T-cell (primary cell): Measurements from ENCODE around the gene GAS5. TPM values are rescaled to one million over a fixed set of nuclear protein-coding genes. Genes with fewer than 3 reads are reported as not detected.

ENCODE experiments used
- ATAC-seq, 4 experiments: fragments of 200-7000 bp in 3 of 4; fragments of 150-1000 bp in 1 of 4; cut with Tn5 transposase; replicated peaks in 1 of 4; 1 replicate in 3 of 4; 2 replicates in 1 of 4; pipeline ENCODE4 v1.10.0; 2021; ENCODE audit warnings: moderate library complexity in 3 of 4, mild to moderate bottlenecking in 2 of 4, moderate number of reproducible peaks in 1 of 4
- CTCF ChIA-PET, 2 donors: fragments of 300-600 bp; sonication (Branson Sonifier 250); formaldehyde crosslinking; loops; one replicate each; lab custom pipeline; 2022; ENCODE audit warnings: antibody characterized with exemption in 2 of 2; lab: Charles Lee
- POLR2A ChIA-PET, 2 donors: fragments of 300-600 bp; sonication (Branson Sonifier 250); formaldehyde crosslinking; loops; one replicate each; lab custom pipeline; 2022; ENCODE audit warnings: antibody characterized with exemption in 2 of 2; lab: Charles Lee
- DNase-seq, 35 experiments: peaks; one replicate each; pipeline versions ENCODE4 v3.0.0 to v3.0.0-alpha.2; 2013 to 2023
- H3K27ac ChIP-seq: one replicate; pipeline ENCODE4 v1.5.1; 2013; ENCODE audit warnings: low read length
- H3K27me3 ChIP-seq, 2 experiments: replicated peaks in 1 of 2; 1 replicate in 1 of 2; 2 replicates in 1 of 2; pipeline versions ENCODE4 v1.6.1 to v1.7.0; 2013; ENCODE audit warnings: low read length in 1 of 2, mixed read lengths in 1 of 2; ENCODE audit not compliant: control insufficient read depth in 2 of 2, insufficient read depth in 2 of 2; ENCODE audit errors: extremely low read depth in 1 of 2
- H3K36me3 ChIP-seq, 2 donors: 1 replicate in 1 of 2; 2 replicates in 1 of 2; pipeline versions ENCODE4 v1.6.1 to v1.7.0; 2013; ENCODE audit warnings: low read length in 1 of 2; ENCODE audit not compliant: control insufficient read depth in 2 of 2, insufficient read depth in 1 of 2; ENCODE audit errors: extremely low read depth in 1 of 2
- H3K4me1 ChIP-seq, 2 experiments: 1 replicate in 1 of 2; 2 replicates in 1 of 2; pipeline versions ENCODE4 v1.6.1 to v1.7.0; 2013; ENCODE audit warnings: low read length in 2 of 2, mixed read lengths in 1 of 2; ENCODE audit not compliant: insufficient read depth in 2 of 2, control insufficient read depth in 1 of 2; ENCODE audit errors: extremely low read depth in 1 of 2
- H3K4me3 ChIP-seq, 2 donors: 1 replicate in 1 of 2; 2 replicates in 1 of 2; pipeline versions ENCODE4 v1.5.1 to v1.7.0; 2013; ENCODE audit warnings: mild to moderate bottlenecking in 2 of 2, low read length in 1 of 2, moderate library complexity in 1 of 2; ENCODE audit not compliant: control insufficient read depth in 1 of 2; ENCODE audit errors: extremely low read depth in 1 of 2
- H3K9me3 ChIP-seq: 2 replicates; pipeline ENCODE4 v1.7.0; 2013
- H3K27ac Mint-ChIP-seq, 2 donors: one replicate each; pipeline ENCODE4 v1.8.0; 2020 to 2021; ENCODE audit warnings: mild to moderate bottlenecking in 2 of 2, mixed read lengths in 2 of 2
- H3K27me3 Mint-ChIP-seq, 2 donors: one replicate each; pipeline ENCODE4 v1.8.0; 2021 to 2022; ENCODE audit warnings: mixed read lengths in 2 of 2
- H3K36me3 Mint-ChIP-seq: one replicate; pipeline ENCODE4 v1.8.0; 2021; ENCODE audit warnings: mixed read lengths
- H3K4me1 Mint-ChIP-seq, 3 donors: one replicate each; pipeline ENCODE4 v1.8.0; 2020 to 2022; ENCODE audit warnings: mixed read lengths in 3 of 3, mild to moderate bottlenecking in 1 of 3
- H3K4me3 Mint-ChIP-seq, 3 donors: one replicate each; pipeline ENCODE4 v1.8.0; 2020 to 2022; ENCODE audit warnings: mild to moderate bottlenecking in 3 of 3, mixed read lengths in 3 of 3, moderate library complexity in 3 of 3
- H3K9me3 Mint-ChIP-seq, 3 donors: one replicate each; pipeline ENCODE4 v1.8.0; 2020 to 2022; ENCODE audit warnings: mixed read lengths in 3 of 3
- WGBS: methylation state at CpG from one replicate; pipeline ENCODE4 v1.1.5; 2013; ENCODE audit warnings: missing lambda C conversion rate; ENCODE audit not compliant: insufficient coverage; 5-methylcytosine and 5-hydroxymethylcytosine counted together
- total RNA-seq, 35 experiments: library from RNA in 6 of 35; stranded (reverse) in 6 of 35; fragments of 120-200 nt in 1 of 35; gene quantifications; one replicate each; pipeline versions ENCODE4 v1.2.1 to v1.2.4 and lab custom pipeline; 2013 to 2026

GAS5 gene
- total RNA-seq, 5 donors from 2014 or later (not counting 1 experiment from before 2014, with no cell fraction given) = 638 to 881 (median 772) TPM

DNA sequence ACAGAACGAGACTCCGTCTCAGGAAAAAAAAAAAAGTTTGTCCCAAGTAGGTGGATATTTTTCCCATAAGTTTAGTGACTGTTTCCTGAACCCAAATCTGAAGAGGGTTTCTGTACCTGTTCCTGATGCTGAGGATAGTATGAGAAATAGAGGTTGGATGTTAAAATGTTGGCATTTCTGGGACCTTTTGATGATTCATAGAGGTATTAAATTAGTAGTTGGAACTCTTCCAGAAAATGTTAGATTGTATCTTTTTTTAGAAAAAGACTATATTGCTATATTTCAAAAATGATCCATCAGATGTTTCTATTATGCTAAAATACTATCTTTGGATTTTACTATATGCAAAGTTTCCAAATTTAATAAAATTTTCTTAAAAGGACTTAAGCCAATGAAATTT is 40.2 kb downstream of the GAS5 start:
- ChIA-PET CTCF (interaction anchor here (0.7 to 1.1 kb wide), 4 partner anchors 27 to 398 kb away, joined by 3 to 8 read pairs (median 4); no protein-coding TSS in a partner anchor), POLR2A (interaction anchor here (0.6 to 1.0 kb wide), 3 partner anchors 35 to 919 kb away, joined by 3 read pairs; no protein-coding TSS in a partner anchor)
- Mint-ChIP-seq H3K4me1 (peaks cover 27 to 43% (median 39%) of the 10 kb centered on the region in 3 donors), H3K4me3 (no peak overlapping the region), H3K36me3 (peaks cover 15% of the 10 kb centered on the region), H3K27ac (no peak overlapping the region), H3K9me3 (no peaks in the 10 kb centered on the region), H3K27me3 (no peaks in the 10 kb centered on the region)
- ATAC-seq = no peak
- WGBS = 100% methylated on average over 2 of the region's 2 CpGs
- Histone ChIP-seq H3K9me3 (no peaks in the 10 kb centered on the region), H3K27ac (no peak overlapping the region), H3K36me3 (peaks cover 5 to 15% of the 10 kb centered on the region in 2 donors), H3K27me3 (no peaks in the 10 kb centered on the region), H3K4me1 (peaks cover 9 to 19% of the 10 kb centered on the region in 2 experiments), H3K4me3 (no peak overlapping the region)
- DNase-seq = no peak

DNA sequence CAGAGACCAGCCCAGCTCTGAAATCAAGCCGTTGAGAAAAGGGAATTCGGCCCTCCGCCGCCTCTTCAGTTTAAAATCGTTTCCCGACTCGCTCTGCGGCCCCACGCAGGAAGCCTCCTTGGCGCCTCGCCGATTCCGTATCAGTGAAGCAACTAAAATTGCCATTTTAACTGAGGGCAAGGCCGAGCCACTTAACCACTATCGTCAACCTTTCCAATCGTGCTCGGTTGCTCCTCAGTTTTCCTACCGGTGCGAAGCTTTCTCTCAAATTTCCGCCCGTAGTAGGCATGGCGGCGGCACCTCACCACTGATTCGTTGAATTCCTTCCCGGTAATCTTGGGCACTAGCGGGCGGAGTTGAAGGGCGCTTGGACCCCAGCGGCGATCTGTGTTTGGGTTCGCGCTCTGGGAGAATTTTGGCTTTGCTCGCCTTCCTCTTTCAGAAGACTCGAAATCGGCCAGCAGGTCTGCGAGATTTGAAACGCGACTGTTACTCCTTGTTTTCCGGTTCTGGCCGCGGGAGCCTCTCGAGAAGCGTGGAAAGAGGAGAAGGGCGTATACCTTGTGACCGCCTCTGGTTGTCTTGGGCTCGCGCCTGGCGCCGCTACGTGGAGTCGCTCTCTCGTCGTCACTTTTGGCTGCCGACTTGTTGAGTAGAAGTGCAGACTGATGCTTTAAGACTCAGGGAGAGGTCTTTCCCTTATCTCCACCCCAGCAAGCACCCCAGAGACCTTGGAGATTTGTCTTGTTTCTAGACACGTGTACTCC is 43.3 kb downstream of the GAS5 start, which contains the start of the genes CENPL and DARS2:
TSS of gene CENPL (minus strand) at position 569 of the 767 bp plus-strand sequence. CDS start 13,584 bp downstream, outside the sequence.
TSS of gene DARS2 (plus strand) at position 359 of the 767 bp plus-strand sequence. CDS start 557 bp downstream, outside the sequence.
- Mint-ChIP-seq H3K9me3 (no peaks in the 10 kb centered on the region), H3K36me3 (peaks cover 4% of the 10 kb centered on the region), H3K4me1 (peaks cover 43 to 60% (median 59%) of the 10 kb centered on the region in 3 donors), H3K27me3 (no peaks in the 10 kb centered on the region), H3K4me3 (peak within 1 kb of the TSS; percentile 94 to 99 (median 96)), H3K27ac (peak within 1 kb of the TSS; percentile 94 to 96)
- H3K27me3 ChIP-seq = no peaks in the 10 kb centered on the region
- peak within 1 kb of the TSS; percentile 81 for H3K27ac ChIP-seq
- ATAC-seq (peak; percentile 91 to 94 (median 92)), DNase-seq (peak; percentile 78 to 96 (median 90))
- H3K4me3 ChIP-seq = peak within 1 kb of the TSS; percentile 85
- no peaks in the 10 kb centered on the region for H3K9me3 ChIP-seq
- H3K4me1 ChIP-seq = peaks cover 9 to 19% of the 10 kb centered on the region in 2 experiments
- POLR2A ChIA-PET = interaction anchor here (0.6 to 1.2 kb wide), 7 partner anchors 27 to 616 kb away, joined by 3 to 6 read pairs (median 3); partner anchors contain the start of gene GAS5 (in 1 of the 2)
- CTCF ChIA-PET = interaction anchor here (0.6 to 2.9 kb wide), 20 partner anchors 20 to 1226 kb away, joined by 3 to 49 read pairs (median 4); partner anchors contain the start of genes KLHL20 (in 1 of the 2), PRDX6 (in 1 of the 2) and ZBTB37 (in 1 of the 2)
- peaks cover 0 to 3% of the 10 kb centered on the region in 2 donors for H3K36me3 ChIP-seq
- under 1% methylated on average over 33 of the region's 55 CpGs for WGBS

DNA sequence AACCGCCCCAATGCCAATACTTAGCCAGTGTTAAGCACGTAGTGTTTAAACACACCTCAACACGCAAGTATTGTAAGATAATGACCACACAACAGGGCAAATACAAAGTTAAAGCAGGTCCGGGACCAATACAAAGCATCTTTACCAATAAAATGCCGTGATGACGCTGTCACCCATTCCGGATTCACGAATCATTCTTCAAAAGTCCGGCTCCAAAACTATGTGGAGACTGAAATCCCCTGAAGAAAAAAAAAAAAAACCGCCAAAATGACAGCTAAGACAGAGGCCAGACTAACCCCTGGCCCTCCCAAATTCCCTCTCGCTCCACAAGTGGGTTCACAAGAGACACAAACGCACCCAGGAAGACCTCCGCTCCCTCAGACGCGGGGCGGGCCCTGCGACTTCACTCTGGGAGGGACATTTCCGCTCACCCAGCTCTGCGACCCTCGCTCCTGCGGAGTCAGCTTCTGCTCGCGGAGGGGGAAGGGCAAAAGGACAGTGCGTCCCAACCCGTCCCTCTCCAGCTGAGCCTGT is 43.9 kb downstream of the GAS5 start:
- H3K9me3 Mint-ChIP-seq = no peaks in the 10 kb centered on the region
- Histone ChIP-seq H3K4me1 (peaks cover 9 to 19% of the 10 kb centered on the region in 2 experiments), H3K36me3 (peaks cover 0 to 3% of the 10 kb centered on the region in 2 donors), H3K9me3 (no peaks in the 10 kb centered on the region), H3K4me3 (peak overlapping the region; percentile 85), H3K27ac (peak overlapping the region; percentile 81), H3K27me3 (no peaks in the 10 kb centered on the region)
- WGBS = 2% methylated on average over 22 of the region's 25 CpGs
- peaks cover 43 to 59% (median 57%) of the 10 kb centered on the region in 3 donors for H3K4me1 Mint-ChIP-seq
- no peaks in the 10 kb centered on the region for H3K27me3 Mint-ChIP-seq
- peak overlapping the region; percentile 94 to 99 (median 96) for H3K4me3 Mint-ChIP-seq
- DNase-seq (peak in 1 of 35 experiments; percentile 1), ATAC-seq (peak; percentile 29 to 37 (median 36))
- peak overlapping the region; percentile 94 to 96 for H3K27ac Mint-ChIP-seq
- ChIA-PET CTCF (interaction anchor here (0.6 to 2.9 kb wide), 14 partner anchors 21 to 1082 kb away, joined by 3 to 49 read pairs (median 4); partner anchors contain the start of genes KLHL20 (in 1 of the 2), PRDX6 (in 1 of the 2) and ZBTB37 (in 1 of the 2)), POLR2A (interaction anchor here (0.5 to 1.1 kb wide), 5 partner anchors 28 to 911 kb away, joined by 3 to 6 read pairs (median 3); partner anchors contain the start of gene GAS5 (in 1 of the 2))
- peaks cover under 1% of the 10 kb centered on the region for H3K36me3 Mint-ChIP-seq

DNA sequence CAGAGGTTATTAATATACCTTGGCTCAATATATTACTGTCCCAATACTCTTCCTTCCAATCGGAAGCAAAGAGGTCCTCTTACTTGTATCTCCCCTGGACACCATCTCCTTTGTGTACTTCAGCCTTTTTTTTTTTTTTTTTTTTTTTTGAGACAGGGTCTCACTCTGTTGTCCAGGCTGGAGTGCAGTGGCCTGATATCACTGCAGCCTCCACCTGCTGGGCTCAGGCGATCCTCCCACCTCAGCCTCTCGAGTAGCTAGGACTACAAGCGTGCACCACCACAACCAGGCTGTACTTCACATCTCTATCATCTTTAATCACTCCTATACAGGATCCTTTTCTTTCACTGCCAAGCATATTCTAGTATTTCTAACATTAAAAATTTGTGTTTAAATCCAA is 46.1 kb downstream of the GAS5 start:
- Mint-ChIP-seq H3K27me3 (no peaks in the 10 kb centered on the region), H3K9me3 (no peaks in the 10 kb centered on the region), H3K36me3 (peaks cover 7% of the 10 kb centered on the region), H3K4me1 (peaks cover 43 to 52% (median 43%) of the 10 kb centered on the region in 3 donors), H3K27ac (no peak overlapping the region), H3K4me3 (peak overlapping the region in 1 of 3 donors; percentile 99)
- Histone ChIP-seq H3K4me1 (peaks cover 9 to 19% of the 10 kb centered on the region in 2 experiments), H3K27me3 (no peaks in the 10 kb centered on the region), H3K4me3 (no peak overlapping the region), H3K27ac (no peak overlapping the region), H3K9me3 (no peaks in the 10 kb centered on the region), H3K36me3 (peaks cover 0 to 3% of the 10 kb centered on the region in 2 donors)
- WGBS = 90% methylated on average over 4 of the region's 4 CpGs
- POLR2A ChIA-PET = no interaction called here
- ATAC-seq (no peak), DNase-seq (no peak)
- CTCF ChIA-PET = no interaction called here

DNA sequence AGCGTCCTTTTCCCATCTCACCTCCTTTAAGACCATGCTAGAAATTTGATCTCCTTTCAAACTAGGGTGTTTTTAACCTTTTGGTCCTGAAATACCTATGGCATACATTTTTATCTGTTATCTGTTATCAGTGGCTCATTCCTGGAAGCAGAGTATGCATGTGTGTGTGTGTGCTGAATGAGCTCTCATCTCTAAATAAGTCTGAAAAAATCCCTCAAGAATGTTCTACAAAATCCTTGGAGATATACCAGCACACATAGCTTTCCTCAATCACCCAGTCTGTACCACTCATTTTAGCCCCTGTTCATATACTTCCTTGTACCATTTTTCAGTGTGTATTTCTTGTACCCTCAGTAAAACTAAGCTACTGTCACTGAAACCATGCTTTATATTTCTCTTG is 49.3 kb downstream of the GAS5 start:
- no peak for DNase-seq
- WGBS = no CpG with 5 or more reads among the region's 1 CpG
- ChIA-PET POLR2A (interaction anchor here (0.5 to 0.6 kb wide), 2 partner anchors 18 to 1211 kb away, joined by 3 to 7 read pairs; no protein-coding TSS in a partner anchor), CTCF (no interaction called here)
- ATAC-seq = no peak
- Histone ChIP-seq H3K4me3 (no peak overlapping the region), H3K9me3 (no peaks in the 10 kb centered on the region), H3K27ac (no peak overlapping the region), H3K27me3 (no peaks in the 10 kb centered on the region), H3K36me3 (peaks cover 0 to 3% of the 10 kb centered on the region in 2 donors), H3K4me1 (peaks cover 2 to 6% of the 10 kb centered on the region in 2 experiments)
- no peaks in the 10 kb centered on the region for H3K27me3 Mint-ChIP-seq
- no peak overlapping the region for H3K27ac Mint-ChIP-seq
- H3K4me1 Mint-ChIP-seq = peaks cover 43 to 51% (median 50%) of the 10 kb centered on the region in 3 donors
- H3K9me3 Mint-ChIP-seq = no peaks in the 10 kb centered on the region
- peaks cover 18% of the 10 kb centered on the region for H3K36me3 Mint-ChIP-seq
- H3K4me3 Mint-ChIP-seq = no peak overlapping the region
